Astrocyte of the cerebellum (primary cell): Measurements from ENCODE around the gene POU4F3.

Experiments used
- DNase-seq: peaks from one replicate; pipeline ENCODE4 v3.0.0-alpha.2; 2011; ENCODE audit warnings: low read depth
- H3K4me3 ChIP-seq: 2 replicates; pipeline ENCODE4 v1.5.1; 2011; ENCODE audit warnings: mild to moderate bottlenecking, low read depth, low read length, moderate library complexity
- in situ Hi-C: cut with HindIII; loops from 2 replicates; pipeline ENCODE4 v1.10.0; 2017; ENCODE audit warnings: low sequenced_read_pairs
- TF ChIP-seq, protein P1 (sequence below): IDR thresholded peaks from 2 replicates; pipeline ENCODE4 v1.5.1; 2012; ENCODE audit warnings: low read length, low read depth, moderate library complexity, mild to moderate bottlenecking; ENCODE audit errors: missing control alignments

POU4F3 gene

DNA sequence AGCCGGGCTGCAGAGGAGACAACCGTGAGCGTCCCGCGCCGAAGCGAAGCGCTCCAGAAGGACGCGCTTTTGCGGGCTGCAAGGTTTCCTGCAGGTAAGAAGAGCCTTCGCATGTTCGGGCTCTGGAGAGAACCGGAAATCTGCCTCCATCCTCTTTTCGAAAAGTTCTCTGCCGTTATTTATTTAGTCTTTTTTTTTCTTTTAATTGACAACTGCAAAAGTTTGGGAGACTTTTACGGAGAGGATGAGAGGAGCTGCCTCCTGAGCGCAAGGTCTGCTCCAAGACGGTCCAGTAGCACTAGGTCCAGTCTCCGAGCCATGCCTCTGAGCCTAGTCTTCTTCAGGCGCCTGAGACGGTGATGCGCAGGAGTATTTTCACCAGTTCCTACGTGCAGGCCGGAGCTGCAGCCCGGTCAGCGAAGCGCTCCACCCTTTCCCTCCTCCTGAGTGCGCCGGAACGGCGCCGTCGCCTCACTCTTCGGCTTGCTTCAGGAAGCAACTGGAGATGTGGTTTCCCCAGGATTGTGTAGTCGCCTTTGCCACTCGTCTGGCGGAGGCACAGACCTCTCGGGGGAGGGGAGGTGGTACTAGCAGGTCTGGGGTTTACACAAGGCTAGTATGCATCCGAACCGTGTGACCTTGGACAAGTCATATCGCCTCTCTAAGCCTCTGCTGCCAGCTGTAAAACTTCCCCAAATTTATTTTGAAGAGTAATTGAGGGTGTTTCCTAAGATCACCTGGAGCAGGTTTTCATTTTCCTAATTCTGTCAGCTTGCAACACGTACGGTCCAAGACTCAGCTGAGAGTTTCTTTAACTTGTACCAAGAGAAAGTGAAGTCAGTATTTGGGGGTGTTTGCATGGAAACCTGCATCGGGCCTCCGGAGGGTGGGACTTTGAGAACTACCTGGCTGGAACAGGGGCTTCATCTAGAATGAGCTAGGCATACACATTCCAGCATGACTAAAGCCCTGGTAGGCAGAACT, 4.5 kb downstream of the POU4F3 start:
- in situ Hi-C loops = no loop called here
- TF ChIP-seq, protein P1, sequence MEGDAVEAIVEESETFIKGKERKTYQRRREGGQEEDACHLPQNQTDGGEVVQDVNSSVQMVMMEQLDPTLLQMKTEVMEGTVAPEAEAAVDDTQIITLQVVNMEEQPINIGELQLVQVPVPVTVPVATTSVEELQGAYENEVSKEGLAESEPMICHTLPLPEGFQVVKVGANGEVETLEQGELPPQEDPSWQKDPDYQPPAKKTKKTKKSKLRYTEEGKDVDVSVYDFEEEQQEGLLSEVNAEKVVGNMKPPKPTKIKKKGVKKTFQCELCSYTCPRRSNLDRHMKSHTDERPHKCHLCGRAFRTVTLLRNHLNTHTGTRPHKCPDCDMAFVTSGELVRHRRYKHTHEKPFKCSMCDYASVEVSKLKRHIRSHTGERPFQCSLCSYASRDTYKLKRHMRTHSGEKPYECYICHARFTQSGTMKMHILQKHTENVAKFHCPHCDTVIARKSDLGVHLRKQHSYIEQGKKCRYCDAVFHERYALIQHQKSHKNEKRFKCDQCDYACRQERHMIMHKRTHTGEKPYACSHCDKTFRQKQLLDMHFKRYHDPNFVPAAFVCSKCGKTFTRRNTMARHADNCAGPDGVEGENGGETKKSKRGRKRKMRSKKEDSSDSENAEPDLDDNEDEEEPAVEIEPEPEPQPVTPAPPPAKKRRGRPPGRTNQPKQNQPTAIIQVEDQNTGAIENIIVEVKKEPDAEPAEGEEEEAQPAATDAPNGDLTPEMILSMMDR = no peak

DNA sequence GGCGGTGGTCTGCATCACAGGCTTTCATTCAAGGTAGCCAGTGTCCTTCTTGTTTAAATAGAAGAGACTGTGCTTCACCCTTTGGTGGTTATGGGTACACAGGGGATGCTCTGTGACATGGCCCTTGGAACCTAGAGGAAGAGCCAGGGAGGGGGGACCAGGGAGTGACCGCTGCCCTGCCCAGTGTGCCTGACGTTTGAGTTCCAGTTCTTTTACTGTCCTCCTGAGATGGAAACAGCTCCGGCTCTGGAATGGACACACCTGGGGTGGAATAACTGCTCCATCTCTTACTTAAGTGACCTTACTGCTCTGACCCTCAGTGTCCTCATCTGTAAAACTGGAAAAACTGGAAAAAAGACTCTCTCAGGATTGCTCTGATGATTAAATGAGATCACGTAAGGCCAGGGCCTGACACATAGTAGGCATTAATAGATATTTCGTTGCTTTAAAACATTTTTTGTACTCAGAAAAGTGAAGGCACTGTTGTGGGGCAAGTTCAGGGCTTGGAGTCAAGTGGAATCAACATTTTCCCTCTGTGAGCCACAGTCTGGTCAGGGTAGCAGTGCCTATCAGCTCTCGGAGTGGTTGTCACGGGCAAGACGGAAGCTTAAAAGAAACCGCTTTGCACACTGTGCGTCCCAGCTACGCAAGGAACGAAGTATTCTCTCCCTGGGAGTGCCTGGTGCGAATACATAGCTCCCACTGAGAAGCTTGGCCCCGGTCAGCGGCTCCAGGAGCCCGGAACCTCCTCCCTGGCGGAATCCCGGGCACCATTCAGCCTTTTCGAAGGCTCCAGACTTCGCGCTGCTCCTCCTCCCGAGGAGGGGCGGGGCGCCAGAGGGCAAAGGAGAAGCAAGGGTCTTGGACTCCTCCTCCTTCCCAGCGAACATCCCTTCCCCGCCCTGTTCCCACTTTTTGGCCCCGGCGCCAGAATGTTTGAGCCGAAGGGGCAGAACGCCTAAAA, 5.8 kb downstream of the POU4F3 start:
- no peak overlapping the region for H3K4me3 ChIP-seq
- no peak for DNase-seq
- in situ Hi-C loops = no loop called here
- TF ChIP-seq, protein P1 = no peak

More for the DNA sequence above, 4.5 kb downstream of the POU4F3 start:
- no peak overlapping the region for H3K4me3 ChIP-seq
- no peak for DNase-seq

DNA sequence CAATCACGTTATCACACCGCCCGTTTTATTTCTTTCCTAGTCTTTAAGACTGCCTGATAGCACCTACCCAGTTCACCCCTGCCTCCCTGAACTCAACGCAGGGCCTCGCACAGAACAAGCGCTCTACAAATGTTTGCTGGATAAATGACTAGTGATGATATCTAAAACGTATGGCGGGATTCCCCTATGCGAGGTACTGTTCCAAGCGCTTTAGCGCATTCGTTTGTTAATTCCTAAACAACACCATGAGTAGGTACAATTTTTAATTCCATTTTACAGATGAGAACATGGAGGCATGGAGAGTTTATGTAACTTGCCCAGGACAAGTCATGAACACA, 6.6 kb downstream of the POU4F3 start:
- H3K4me3 ChIP-seq = no peak overlapping the region
- no peak for DNase-seq
- in situ Hi-C loops = no loop called here
- TF ChIP-seq, protein P1 = no peak

DNA sequence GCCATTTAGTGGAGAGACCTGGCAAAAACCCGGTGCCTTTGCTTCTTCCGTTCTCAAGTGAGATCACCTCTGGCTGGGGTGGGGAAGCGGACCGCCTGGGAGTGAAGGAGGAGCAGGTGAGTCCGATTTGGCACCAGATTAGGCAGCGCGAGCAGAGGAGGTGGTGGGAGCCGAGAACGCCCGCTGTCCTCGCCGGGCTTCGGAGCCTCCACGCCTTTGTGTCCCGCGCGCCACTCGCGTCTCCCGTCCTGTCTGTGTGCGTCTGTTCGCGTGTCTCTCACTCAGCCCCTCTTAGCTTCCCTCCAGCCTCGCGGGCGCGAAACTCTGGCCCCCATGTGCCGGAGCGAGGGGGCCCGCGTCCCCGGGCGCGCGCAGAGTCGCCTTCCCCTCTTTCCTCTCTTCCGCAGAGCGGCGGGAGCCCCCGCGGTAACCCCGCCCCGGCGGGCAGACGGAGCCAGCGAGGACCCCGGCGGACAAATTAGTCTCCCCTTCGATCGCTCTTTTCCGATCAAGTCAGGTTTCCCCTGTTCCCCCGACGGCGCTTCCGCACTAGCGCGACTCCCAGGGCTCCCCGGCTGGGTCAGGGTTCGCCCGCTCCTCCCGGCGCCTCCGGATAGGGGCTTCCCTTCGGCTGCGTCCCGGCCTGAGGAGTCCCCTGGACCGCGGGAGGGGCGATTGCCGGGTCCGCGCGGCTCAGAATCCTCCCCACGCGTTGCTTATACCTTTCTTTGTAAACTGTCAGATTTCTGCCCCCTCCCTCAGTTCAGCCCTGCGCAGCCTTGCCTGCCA, 7.1 kb downstream of the POU4F3 start:
- TF ChIP-seq, protein P1 = no peak
- DNase-seq = no peak
- in situ Hi-C loops = no loop called here
- peak overlapping the region; percentile 12 for H3K4me3 ChIP-seq

DNA sequence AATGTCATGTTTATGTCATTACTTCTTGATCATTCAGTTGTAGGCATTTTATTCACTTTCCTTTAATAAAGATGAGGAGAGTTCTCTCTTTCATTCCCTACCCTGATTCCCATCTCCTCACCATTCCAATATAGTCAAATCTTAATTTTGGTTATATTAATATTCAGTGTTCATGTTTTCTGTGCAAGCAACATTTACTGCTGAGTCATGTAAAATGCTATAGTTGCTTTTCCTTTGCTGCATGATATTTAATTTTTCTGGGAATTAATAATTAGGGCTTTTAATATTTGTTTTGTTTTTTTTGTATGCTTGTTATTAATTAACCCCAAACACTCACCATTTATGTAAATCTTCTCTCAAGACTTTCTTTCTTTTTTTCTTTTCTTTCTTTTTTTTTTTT, 18.5 kb downstream of the POU4F3 start:
- in situ Hi-C loops = no loop called here
- DNase-seq = no peak
- TF ChIP-seq, protein P1 = no peak
- no peak overlapping the region for H3K4me3 ChIP-seq

DNA sequence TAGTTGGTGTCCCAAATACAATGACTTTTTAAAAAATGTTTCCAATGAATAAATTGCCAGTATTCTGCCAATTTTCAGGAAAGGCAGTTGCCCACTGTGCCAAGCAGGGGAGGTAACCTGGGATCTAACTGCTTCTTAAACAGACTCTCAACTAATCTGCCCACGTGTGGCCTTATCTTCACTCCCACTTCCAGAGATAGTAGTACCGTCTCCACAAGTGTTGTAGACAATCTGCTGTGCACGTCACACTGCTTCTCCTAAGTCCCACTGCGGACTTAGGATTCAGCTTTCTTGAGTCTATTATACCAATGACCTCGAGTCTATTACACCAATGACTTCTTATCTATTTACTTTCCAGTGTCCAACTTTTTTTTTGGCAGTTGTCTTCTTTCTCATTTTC, 21.2 kb downstream of the POU4F3 start:
- TF ChIP-seq, protein P1 = no peak
- in situ Hi-C loops = no loop called here
- no peak overlapping the region for H3K4me3 ChIP-seq
- DNase-seq = no peak
